B cell (primary cell): ENCODE measurements around the gene MARK2. TPM values are rescaled to one million over a fixed set of nuclear protein-coding genes. Genes with fewer than 3 reads are reported as not detected.

Source experiments
- ATAC-seq: fragments of 200-7000 bp; cut with Tn5 transposase; one replicate; pipeline ENCODE4 v1.10.0; 2021; ENCODE audit warnings: low read depth, mild to moderate bottlenecking, moderate number of reproducible peaks, moderate library complexity
- CTCF ChIA-PET: fragments of 350-600 bp; sonication (Branson Sonifier 250); formaldehyde crosslinking; loops from one replicate; lab custom pipeline; 2021; ENCODE audit warnings: antibody characterized with exemption, inconsistent platforms; lab: Charles Lee
- POLR2A ChIA-PET: fragments of 350-600 bp; sonication (Branson Sonifier 250); formaldehyde crosslinking; loops from one replicate; lab custom pipeline; 2021; ENCODE audit warnings: antibody characterized with exemption; lab: Charles Lee
- DNase-seq: peaks from one replicate; pipeline ENCODE4 v3.0.0; 2013
- H2AFZ ChIP-seq: 2 replicates; pipeline ENCODE4 v1.6.1; 2012; ENCODE audit warnings: mild to moderate bottlenecking, low read depth, low read length; ENCODE audit not compliant: insufficient read depth, poor library complexity, severe bottlenecking
- H3K27ac ChIP-seq, 2 donors: 1 replicate in 1 of 2; 2 replicates in 1 of 2; pipeline ENCODE4 v1.5.1; 2012 to 2013; ENCODE audit warnings: low read length in 2 of 2, mild to moderate bottlenecking in 2 of 2, moderate library complexity in 1 of 2
- H3K27me3 ChIP-seq, 4 experiments: fragments of 200-600 bp in 1 of 4; sonication (generic) in 1 of 4; replicated peaks in 1 of 4; 1 replicate in 2 of 4; 2 replicates in 2 of 4; pipeline versions ENCODE4 v1.6.1 to v1.7.0; 2013 to 2016; ENCODE audit warnings: low read length in 3 of 4, mild to moderate bottlenecking in 2 of 4, mixed read lengths in 1 of 4, moderate library complexity in 1 of 4; ENCODE audit not compliant: insufficient read depth in 4 of 4, control insufficient read depth in 3 of 4; ENCODE audit errors: control extremely low read depth in 1 of 4
- H3K36me3 ChIP-seq, 2 experiments: replicated peaks in 1 of 2; 1 replicate in 1 of 2; 2 replicates in 1 of 2; pipeline versions ENCODE4 v1.6.1 to v1.7.1; 2013; ENCODE audit warnings: low read length in 1 of 2; ENCODE audit not compliant: insufficient read depth in 2 of 2, control insufficient read depth in 1 of 2; ENCODE audit errors: control extremely low read depth in 1 of 2, extremely low read depth in 1 of 2
- H3K4me1 ChIP-seq, 2 donors: fragments of 200-600 bp in 1 of 2; sonication (generic) in 1 of 2; 1 replicate in 1 of 2; 2 replicates in 1 of 2; pipeline versions ENCODE4 v1.5.1 to v1.6.1; 2013 to 2017; ENCODE audit warnings: low read length in 2 of 2; ENCODE audit not compliant: control insufficient read depth in 2 of 2, insufficient read depth in 2 of 2
- H3K4me2 ChIP-seq: replicated peaks from 2 replicates; pipeline ENCODE3; 2012; ENCODE audit warnings: mild to moderate bottlenecking, low read depth, low read length; ENCODE audit not compliant: poor library complexity, severe bottlenecking
- H3K4me3 ChIP-seq, 5 experiments: fragments of 200-600 bp in 1 of 5; sonication (generic) in 1 of 5; 1 replicate in 3 of 5; 2 replicates in 2 of 5; pipeline versions ENCODE4 v1.5.1 to v1.7.0; 2011 to 2016; ENCODE audit warnings: low read length in 4 of 5, mild to moderate bottlenecking in 4 of 5, low read depth in 2 of 5, control low read depth in 1 of 5, moderate library complexity in 1 of 5; ENCODE audit not compliant: insufficient read depth in 1 of 5; ENCODE audit errors: control extremely low read depth in 1 of 5, extremely low read depth in 1 of 5
- H3K79me2 ChIP-seq: fragments of 200-600 bp; sonication (generic); one replicate; pipeline ENCODE4 v1.6.0; 2016; ENCODE audit warnings: low read length; ENCODE audit not compliant: control insufficient read depth, insufficient read depth
- H3K9ac ChIP-seq: fragments of 200-600 bp; sonication (generic); 2 replicates; pipeline ENCODE4 v1.6.1; 2017; ENCODE audit warnings: mild to moderate bottlenecking, low read length, moderate library complexity
- H3K9me3 ChIP-seq, 3 donors: one replicate each; pipeline versions ENCODE4 v1.6.1 to v1.7.1; 2013; ENCODE audit warnings: low read length in 2 of 3; ENCODE audit not compliant: control insufficient read depth in 2 of 3, insufficient read depth in 1 of 3; ENCODE audit errors: control extremely low read depth in 1 of 3
- H4K20me1 ChIP-seq: 2 replicates; pipeline ENCODE4 v1.6.0; 2012; ENCODE audit warnings: mild to moderate bottlenecking, low read length; ENCODE audit not compliant: insufficient read depth, control insufficient read depth, poor library complexity, severe bottlenecking
- H3K27ac Mint-ChIP-seq: one replicate; pipeline ENCODE4 v1.8.0; 2021; ENCODE audit warnings: mixed read lengths
- H3K27me3 Mint-ChIP-seq: one replicate; pipeline ENCODE4 v1.8.0; 2021; ENCODE audit warnings: mixed read lengths
- H3K4me1 Mint-ChIP-seq: one replicate; pipeline ENCODE4 v1.8.0; 2021; ENCODE audit warnings: mixed read lengths
- H3K4me3 Mint-ChIP-seq: one replicate; pipeline ENCODE4 v1.8.0; 2021; ENCODE audit warnings: mixed read lengths
- H3K9me3 Mint-ChIP-seq: one replicate; pipeline ENCODE4 v1.8.0; 2022; ENCODE audit warnings: mixed read lengths; ENCODE audit not compliant: insufficient read depth
- EZH2 ChIP-seq: IDR thresholded peaks from 2 replicates; pipeline ENCODE4 v1.6.1; 2012; ENCODE audit warnings: borderline replicate concordance, low read depth, mild to moderate bottlenecking, moderate library complexity, low read length; ENCODE audit not compliant: insufficient read depth, poor library complexity, severe bottlenecking
- WGBS: methylation state at CpG from one replicate; pipeline ENCODE4 v1.1.5; 2013; ENCODE audit warnings: missing lambda C conversion rate; ENCODE audit not compliant: insufficient coverage; 5-methylcytosine and 5-hydroxymethylcytosine counted together
- intact Hi-C: fragments of 100-400 bp; cut with micrococcal nuclease; formaldehyde crosslinking; loops from one replicate; pipeline ENCODE4 v1.10.0; 2022
- polyA plus RNA-seq: library from polyadenylated mRNA; depleted of rRNA; stranded (reverse); fragments of >200 nt; gene quantifications from 2 replicates; pipeline ENCODE4 v1.2.3, GENCODE V29; 2012
- total RNA-seq, 2 donors: library from RNA; stranded (reverse); fragments of 120-200 nt in 1 of 2; gene quantifications; 1 replicate in 1 of 2; 2 replicates in 1 of 2; pipeline versions ENCODE4 v1.2.3 to v1.2.4, GENCODE V29; 2013 to 2022
- TF ChIP-seq, protein P1 (sequence below): fragments of 200-600 bp; IDR thresholded peaks from one replicate; pipeline ENCODE4 v1.8.0; 2022; ENCODE audit warnings: antibody characterized with exemption, mild to moderate bottlenecking

The MARK2 gene
- total and polyA plus RNA-seq, 2 donors (not counting 1 experiment from before 2014, with no cell fraction given): 47.2 to 58.1 TPM

DNA sequence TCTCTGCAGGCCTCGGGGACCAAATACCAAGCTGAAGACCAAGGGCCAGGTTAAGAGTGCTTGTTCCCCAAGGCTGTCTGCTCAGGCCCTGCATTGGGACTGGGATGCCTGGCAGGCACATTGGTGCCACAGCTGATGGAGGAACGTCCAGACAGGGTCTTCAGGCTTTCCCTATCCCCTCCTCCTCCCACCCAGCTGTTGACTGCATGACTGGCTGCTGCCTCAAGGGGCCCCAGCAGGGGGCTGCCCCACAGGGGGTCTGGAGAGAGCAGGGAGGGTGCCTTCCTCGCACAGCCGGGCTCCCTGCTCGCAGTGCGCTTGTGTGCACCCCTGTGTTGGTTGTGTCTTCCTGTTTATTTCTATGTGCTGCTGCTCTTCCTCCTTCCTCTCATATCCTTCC lies 68.2 kb downstream of the MARK2 start:
- intact Hi-C loops: no loop called here
- Histone ChIP-seq H3K4me2 (no peak overlapping the region), H3K79me2 (peaks cover 5% of the 10 kb centered on the region), H3K9ac (no peak overlapping the region), H3K36me3 (peaks cover 3 to 71% of the 10 kb centered on the region in 2 experiments), H4K20me1 (peaks cover 77% of the 10 kb centered on the region), H3K4me3 (no peak overlapping the region), H2AFZ (no peak overlapping the region), H3K27me3 (no peaks in the 10 kb centered on the region), H3K9me3 (no peaks in the 10 kb centered on the region), H3K27ac (no peak overlapping the region), H3K4me1 (no peaks in the 10 kb centered on the region)
- ChIA-PET POLR2A (interaction anchor here (1.0 kb wide), 1 partner anchor 69 kb away, joined by 3 read pairs; no protein-coding TSS in a partner anchor), CTCF (interaction anchor here (0.9 to 1.9 kb wide), 6 partner anchors 13 to 139 kb away, joined by 3 to 22 read pairs (median 6); partner anchors contain the start of genes MARK2 and ZFTA)
- WGBS: 96% methylated on average over 5 of the region's 6 CpGs
- DNase-seq: no peak
- H3K9me3 Mint-ChIP-seq: no peaks in the 10 kb centered on the region
- H3K4me3 Mint-ChIP-seq: no peak overlapping the region
- no peak for ATAC-seq
- no peaks in the 10 kb centered on the region for H3K4me1 Mint-ChIP-seq
- no peaks in the 10 kb centered on the region for H3K27me3 Mint-ChIP-seq
- TF ChIP-seq, protein P1, sequence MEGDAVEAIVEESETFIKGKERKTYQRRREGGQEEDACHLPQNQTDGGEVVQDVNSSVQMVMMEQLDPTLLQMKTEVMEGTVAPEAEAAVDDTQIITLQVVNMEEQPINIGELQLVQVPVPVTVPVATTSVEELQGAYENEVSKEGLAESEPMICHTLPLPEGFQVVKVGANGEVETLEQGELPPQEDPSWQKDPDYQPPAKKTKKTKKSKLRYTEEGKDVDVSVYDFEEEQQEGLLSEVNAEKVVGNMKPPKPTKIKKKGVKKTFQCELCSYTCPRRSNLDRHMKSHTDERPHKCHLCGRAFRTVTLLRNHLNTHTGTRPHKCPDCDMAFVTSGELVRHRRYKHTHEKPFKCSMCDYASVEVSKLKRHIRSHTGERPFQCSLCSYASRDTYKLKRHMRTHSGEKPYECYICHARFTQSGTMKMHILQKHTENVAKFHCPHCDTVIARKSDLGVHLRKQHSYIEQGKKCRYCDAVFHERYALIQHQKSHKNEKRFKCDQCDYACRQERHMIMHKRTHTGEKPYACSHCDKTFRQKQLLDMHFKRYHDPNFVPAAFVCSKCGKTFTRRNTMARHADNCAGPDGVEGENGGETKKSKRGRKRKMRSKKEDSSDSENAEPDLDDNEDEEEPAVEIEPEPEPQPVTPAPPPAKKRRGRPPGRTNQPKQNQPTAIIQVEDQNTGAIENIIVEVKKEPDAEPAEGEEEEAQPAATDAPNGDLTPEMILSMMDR: no peak
- no peak for TF ChIP-seq EZH2
- H3K27ac Mint-ChIP-seq: no peak overlapping the region

- intact Hi-C loops: no loop called here
These were observed 69.1 kb downstream of the MARK2 start for GRCh38 chr11:63907808-63908530.

More at GRCh38 chr11:63907808-63908530, 69.1 kb downstream of the MARK2 start:
- no peaks in the 10 kb centered on the region for H3K27me3 Mint-ChIP-seq
- H3K27ac Mint-ChIP-seq: no peak overlapping the region
- H3K9me3 Mint-ChIP-seq: no peaks in the 10 kb centered on the region
- TF ChIP-seq, protein P1: no peak
- TF ChIP-seq EZH2: no peak
- ATAC-seq (no peak), DNase-seq (no peak)
- ChIA-PET CTCF (interaction anchor here (1.3 to 1.9 kb wide), 3 partner anchors 69 to 71 kb away, joined by 6 to 22 read pairs (median 7); partner anchors contain the start of gene MARK2), POLR2A (no interaction called here)
- H3K9me3 ChIP-seq: no peaks in the 10 kb centered on the region
- H4K20me1 ChIP-seq: peaks cover 68% of the 10 kb centered on the region
- no peaks in the 10 kb centered on the region for H3K4me1 ChIP-seq
- no peak overlapping the region for H3K4me3 ChIP-seq
- H3K4me2 ChIP-seq: no peak overlapping the region
- H3K9ac ChIP-seq: no peak overlapping the region
- peaks cover 3 to 62% of the 10 kb centered on the region in 2 experiments for H3K36me3 ChIP-seq
- H3K4me3 Mint-ChIP-seq: no peak overlapping the region
- H3K4me1 Mint-ChIP-seq: no peaks in the 10 kb centered on the region
- WGBS: 93% methylated on average over 14 of the region's 21 CpGs
- H3K79me2 ChIP-seq: peaks cover 5% of the 10 kb centered on the region
- H3K27me3 ChIP-seq: no peaks in the 10 kb centered on the region
- no peak overlapping the region for H3K27ac ChIP-seq
- no peak overlapping the region for H2AFZ ChIP-seq
